ENCODE results near the gene CUX1.
A peak's percentile ranks its signal among the peaks of the same experiment; 100 is the strongest.
"Not testable (repeated sequence)": the region's sequence is repeated elsewhere in the genome, so short reads cannot be mapped to it uniquely, and the experiment has no call there.

CUX1 gene

GRCh38 chr7:101913851-101914250 is 96.4 kb downstream of the CUX1 start:
- no peak for DNase-seq

GRCh38 chr7:101915000-101915399 is 97.6 kb downstream of the CUX1 start:
- DNase-seq, result peak in 1 of 56 donors; percentile 12

- DNase-seq, result no peak
Observed at GRCh38 chr7:101916041-101916800, 98.8 kb downstream of the CUX1 start.

- DNase-seq, result no peak
Observed at GRCh38 chr7:101916876-101917275, 99.5 kb downstream of the CUX1 start.

GRCh38 chr7:101917566-101917965 is 100.1 kb downstream of the CUX1 start:
- DNase-seq, result no peak

- DNase-seq, result no peak
Observed at GRCh38 chr7:101918426-101918825, 101.0 kb downstream of the CUX1 start.

- DNase-seq, result peak in 18 of 56 donors; percentile 10 to 67 (median 30)
Observed at GRCh38 chr7:101919363-101920115, 102.1 kb downstream of the CUX1 start.

- DNase-seq, result no peak
Observed at GRCh38 chr7:101921061-101921460, 103.6 kb downstream of the CUX1 start.

GRCh38 chr7:101921546-101922489 is 104.4 kb downstream of the CUX1 start:
- DNase-seq, result not testable (repeated sequence)

GRCh38 chr7:101922631-101923601 is 105.5 kb downstream of the CUX1 start:
- DNase-seq, result no peak

- no peak for DNase-seq
Observed at GRCh38 chr7:101923602-101923985, 106.2 kb downstream of the CUX1 start.

GRCh38 chr7:101924171-101924570 is 106.7 kb downstream of the CUX1 start:
- no peak for DNase-seq

- no peak for DNase-seq
Observed at GRCh38 chr7:101926265-101926664, 108.8 kb downstream of the CUX1 start.

- DNase-seq, result no peak
Observed at GRCh38 chr7:101927389-101927788, 110.0 kb downstream of the CUX1 start.

GRCh38 chr7:101927802-101928201 is 110.4 kb downstream of the CUX1 start:
- no peak for DNase-seq

- no peak for DNase-seq
Observed at GRCh38 chr7:101929256-101929655, 111.8 kb downstream of the CUX1 start.

GRCh38 chr7:101929911-101930310 is 112.5 kb downstream of the CUX1 start:
- DNase-seq, result not testable (repeated sequence)

GRCh38 chr7:101932083-101932482 is 114.7 kb downstream of the CUX1 start:
- DNase-seq, result no peak

GRCh38 chr7:101933028-101933427 is 115.6 kb downstream of the CUX1 start:
- no peak for DNase-seq

- DNase-seq, result no peak
Observed at GRCh38 chr7:101933688-101934121, 116.3 kb downstream of the CUX1 start.

Measured in nucleus accumbens (tissue), 56 donors.